HFF-Myc (cell line): Measurements from ENCODE around the gene ESRRA.
"Not testable (repeated sequence)": the region's sequence is repeated elsewhere in the genome, so short reads cannot be mapped to it uniquely, and the experiment has no call there.

Experiments
- DNase-seq: peaks from one replicate; pipeline ENCODE4 v3.0.0-alpha.2; 2011; ENCODE audit warnings: low read depth; ENCODE audit errors: extremely low read depth
- H3K4me3 ChIP-seq: replicated peaks from 2 replicates; pipeline ENCODE4 v1.5.1; 2011; ENCODE audit warnings: low read depth, mild to moderate bottlenecking, control low read depth, low read length
- TF ChIP-seq, protein P1 (sequence below): IDR thresholded peaks from 2 replicates; pipeline ENCODE4 v1.5.1; 2012; ENCODE audit warnings: mild to moderate bottlenecking, low read depth, low read length, control low read depth; ENCODE audit errors: missing control alignments

ESRRA gene

DNA sequence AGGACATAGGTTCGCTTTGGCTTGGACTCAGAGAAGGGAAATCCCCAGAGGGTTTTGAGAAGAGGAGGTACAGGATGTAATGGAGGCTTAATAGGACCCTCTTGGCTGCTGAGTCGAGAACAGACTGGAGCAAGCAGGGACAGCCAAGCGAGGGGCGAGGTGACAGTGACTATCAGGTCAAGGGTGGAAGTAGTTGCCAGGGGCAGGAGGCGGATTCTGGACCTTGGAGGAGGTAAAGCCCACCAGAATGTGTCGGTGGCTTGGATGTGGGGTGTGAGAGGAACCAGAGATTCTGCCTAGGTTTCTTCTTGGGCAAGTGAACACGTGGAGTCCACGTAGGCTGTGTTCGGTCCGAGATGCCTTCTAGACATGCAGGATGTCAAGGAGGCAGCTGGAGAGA, 7.6 kb downstream of the ESRRA start:
- TF ChIP-seq, protein P1, sequence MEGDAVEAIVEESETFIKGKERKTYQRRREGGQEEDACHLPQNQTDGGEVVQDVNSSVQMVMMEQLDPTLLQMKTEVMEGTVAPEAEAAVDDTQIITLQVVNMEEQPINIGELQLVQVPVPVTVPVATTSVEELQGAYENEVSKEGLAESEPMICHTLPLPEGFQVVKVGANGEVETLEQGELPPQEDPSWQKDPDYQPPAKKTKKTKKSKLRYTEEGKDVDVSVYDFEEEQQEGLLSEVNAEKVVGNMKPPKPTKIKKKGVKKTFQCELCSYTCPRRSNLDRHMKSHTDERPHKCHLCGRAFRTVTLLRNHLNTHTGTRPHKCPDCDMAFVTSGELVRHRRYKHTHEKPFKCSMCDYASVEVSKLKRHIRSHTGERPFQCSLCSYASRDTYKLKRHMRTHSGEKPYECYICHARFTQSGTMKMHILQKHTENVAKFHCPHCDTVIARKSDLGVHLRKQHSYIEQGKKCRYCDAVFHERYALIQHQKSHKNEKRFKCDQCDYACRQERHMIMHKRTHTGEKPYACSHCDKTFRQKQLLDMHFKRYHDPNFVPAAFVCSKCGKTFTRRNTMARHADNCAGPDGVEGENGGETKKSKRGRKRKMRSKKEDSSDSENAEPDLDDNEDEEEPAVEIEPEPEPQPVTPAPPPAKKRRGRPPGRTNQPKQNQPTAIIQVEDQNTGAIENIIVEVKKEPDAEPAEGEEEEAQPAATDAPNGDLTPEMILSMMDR = no peak
- no peak for DNase-seq
- H3K4me3 ChIP-seq = no peak overlapping the region

DNA sequence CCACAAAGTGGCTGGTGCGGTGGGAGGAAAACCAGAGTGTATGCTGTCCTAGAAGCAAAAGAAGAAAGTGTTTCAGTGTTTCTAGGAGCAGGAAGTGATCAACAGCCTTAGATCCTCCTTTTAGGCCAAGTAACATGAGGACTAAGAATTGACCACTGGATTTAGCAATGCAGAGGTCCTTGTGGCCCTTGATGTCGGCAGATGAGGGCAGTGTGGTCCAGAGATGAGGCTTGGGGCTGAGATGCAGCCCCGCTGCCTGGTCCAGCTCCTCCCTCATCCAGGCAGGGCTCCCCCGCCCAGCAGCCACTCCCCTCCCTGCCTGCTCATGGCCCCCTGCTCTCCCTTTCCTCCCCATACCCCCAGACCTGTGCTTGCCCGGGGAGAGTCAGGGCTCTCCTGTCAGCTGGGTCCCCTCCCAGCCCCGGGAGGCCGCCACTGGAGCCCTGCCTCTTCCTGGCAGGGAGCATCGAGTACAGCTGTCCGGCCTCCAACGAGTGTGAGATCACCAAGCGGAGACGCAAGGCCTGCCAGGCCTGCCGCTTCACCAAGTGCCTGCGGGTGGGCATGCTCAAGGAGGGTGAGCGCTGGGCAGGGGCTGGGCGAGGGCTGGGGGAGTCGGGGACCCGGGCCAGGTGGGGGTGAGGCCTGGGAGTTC, 8.3 kb downstream of the ESRRA start:
- TF ChIP-seq, protein P1 = no peak
- no peak overlapping the region for H3K4me3 ChIP-seq
- no peak for DNase-seq

DNA sequence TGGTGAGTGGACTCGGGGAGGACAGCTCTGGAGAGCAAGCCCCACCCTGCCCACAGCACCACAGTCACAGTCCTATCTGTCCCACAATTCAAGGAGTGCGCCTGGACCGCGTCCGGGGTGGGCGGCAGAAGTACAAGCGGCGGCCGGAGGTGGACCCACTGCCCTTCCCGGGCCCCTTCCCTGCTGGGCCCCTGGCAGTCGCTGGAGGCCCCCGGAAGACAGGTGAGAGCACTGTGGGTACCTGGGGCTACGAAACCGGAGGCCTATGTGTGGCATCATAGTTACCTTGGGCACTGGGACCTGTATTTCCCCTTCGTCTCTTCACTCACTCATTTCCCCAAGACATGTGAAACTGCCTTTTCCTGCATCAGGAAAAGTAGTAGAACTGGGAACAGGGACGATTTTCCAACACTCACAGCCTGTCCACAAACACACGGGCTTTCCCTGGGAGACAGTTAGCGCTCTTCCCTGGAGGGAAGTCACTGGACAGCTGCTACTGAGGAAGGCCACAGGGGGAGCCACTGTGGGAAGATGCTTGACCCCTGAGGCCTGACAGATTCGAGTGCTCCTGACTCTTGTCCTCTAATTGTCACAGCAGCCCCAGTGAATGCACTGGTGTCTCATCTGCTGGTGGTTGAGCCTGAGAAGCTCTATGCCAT, 9.0 kb downstream of the ESRRA start:
- H3K4me3 ChIP-seq = no peak overlapping the region
- TF ChIP-seq, protein P1 = peak; percentile 30
- no peak for DNase-seq

DNA sequence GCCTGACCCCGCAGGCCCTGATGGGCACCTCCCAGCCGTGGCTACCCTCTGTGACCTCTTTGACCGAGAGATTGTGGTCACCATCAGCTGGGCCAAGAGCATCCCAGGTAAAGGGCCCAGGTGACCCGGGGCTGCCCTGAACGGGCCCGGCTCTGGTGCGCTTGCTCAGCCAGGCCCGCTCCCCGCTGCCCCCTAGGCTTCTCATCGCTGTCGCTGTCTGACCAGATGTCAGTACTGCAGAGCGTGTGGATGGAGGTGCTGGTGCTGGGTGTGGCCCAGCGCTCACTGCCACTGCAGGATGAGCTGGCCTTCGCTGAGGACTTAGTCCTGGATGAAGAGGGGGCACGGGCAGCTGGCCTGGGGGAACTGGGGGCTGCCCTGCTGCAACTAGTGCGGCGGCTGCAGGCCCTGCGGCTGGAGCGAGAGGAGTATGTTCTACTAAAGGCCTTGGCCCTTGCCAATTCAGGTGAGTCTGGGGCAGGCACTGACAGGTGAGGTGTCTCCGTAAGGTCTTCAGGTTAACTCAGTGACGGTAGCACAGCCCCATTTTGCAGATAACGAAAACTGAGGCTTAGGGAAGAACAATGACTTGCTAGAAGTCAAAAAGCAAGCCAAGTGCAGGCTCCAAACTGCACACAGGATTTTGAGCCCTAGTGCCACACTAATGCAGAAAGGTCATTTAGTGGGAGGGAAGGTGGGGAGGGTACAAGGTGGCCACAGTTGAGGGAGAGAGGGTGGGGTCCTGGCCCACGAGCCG, 9.7 kb downstream of the ESRRA start:
- no peak overlapping the region for H3K4me3 ChIP-seq
- no peak for DNase-seq
- TF ChIP-seq, protein P1 = no peak

DNA sequence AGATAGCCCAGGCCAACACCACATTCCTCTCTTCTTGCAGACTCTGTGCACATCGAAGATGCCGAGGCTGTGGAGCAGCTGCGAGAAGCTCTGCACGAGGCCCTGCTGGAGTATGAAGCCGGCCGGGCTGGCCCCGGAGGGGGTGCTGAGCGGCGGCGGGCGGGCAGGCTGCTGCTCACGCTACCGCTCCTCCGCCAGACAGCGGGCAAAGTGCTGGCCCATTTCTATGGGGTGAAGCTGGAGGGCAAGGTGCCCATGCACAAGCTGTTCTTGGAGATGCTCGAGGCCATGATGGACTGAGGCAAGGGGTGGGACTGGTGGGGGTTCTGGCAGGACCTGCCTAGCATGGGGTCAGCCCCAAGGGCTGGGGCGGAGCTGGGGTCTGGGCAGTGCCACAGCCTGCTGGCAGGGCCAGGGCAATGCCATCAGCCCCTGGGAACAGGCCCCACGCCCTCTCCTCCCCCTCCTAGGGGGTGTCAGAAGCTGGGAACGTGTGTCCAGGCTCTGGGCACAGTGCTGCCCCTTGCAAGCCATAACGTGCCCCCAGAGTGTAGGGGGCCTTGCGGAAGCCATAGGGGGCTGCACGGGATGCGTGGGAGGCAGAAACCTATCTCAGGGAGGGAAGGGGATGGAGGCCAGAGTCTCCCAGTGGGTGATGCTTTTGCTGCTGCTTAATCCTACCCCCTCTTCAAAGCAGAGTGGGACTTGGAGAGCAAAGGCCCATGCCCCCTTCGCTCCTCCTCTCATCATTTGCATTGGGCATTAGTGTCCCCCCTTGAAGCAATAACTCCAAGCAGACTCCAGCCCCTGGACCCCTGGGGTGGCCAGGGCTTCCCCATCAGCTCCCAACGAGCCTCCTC, 10.6 kb downstream of the ESRRA start:
- not testable (repeated sequence) for DNase-seq

DNA sequence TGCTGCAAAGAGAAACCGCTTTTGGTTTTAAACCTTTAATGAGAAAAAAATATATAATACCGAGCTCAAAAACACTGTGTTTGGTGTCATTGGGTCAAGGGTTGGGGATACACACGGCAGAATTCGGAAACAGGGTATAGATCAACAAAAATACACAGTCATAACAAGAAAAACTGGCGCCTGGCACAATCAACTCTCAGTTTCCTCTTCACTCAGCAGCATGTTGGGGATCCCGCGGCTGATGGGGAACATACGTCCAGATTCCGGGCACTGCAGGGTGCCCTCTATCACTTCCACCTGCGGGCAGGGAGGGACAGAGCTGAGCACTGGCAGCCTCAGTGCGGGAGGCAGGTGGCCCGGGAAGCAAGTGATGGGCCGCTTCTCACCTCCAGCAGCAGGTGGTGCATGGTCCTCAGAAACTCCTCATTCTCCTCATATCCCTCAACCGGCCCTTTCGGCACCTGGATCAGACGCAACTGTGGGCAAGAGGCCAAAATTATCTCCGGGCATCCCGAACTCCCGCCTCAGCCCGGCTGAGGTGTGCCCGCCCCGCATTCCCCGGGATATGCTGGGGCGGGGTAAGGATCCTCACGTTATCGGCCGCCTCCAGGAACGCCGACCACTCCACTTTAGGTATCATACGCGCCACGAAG, 11.5 kb downstream of the ESRRA start:
- DNase-seq = no peak
- peak overlapping the region; percentile 92 for H3K4me3 ChIP-seq
- TF ChIP-seq, protein P1 = no peak

More for the DNA sequence above, 10.6 kb downstream of the ESRRA start:
- peak overlapping the region; percentile 92 for H3K4me3 ChIP-seq
